Activated CD4-positive, alpha-beta T cell treated with anti-CD3 and anti-CD28 coated beads, Interleukin-10, Interleukin-2, amounts not matched to agents 100 ng/mL and 50 ng/mL, durations not matched to agents 16 hours and 8 hours (primary cell): Measurements from ENCODE around the gene C1orf74.

Source experiments
- DNase-seq: peaks from one replicate; pipeline ENCODE4 v3.0.0-alpha.2; 2020

Gene C1orf74

DNA sequence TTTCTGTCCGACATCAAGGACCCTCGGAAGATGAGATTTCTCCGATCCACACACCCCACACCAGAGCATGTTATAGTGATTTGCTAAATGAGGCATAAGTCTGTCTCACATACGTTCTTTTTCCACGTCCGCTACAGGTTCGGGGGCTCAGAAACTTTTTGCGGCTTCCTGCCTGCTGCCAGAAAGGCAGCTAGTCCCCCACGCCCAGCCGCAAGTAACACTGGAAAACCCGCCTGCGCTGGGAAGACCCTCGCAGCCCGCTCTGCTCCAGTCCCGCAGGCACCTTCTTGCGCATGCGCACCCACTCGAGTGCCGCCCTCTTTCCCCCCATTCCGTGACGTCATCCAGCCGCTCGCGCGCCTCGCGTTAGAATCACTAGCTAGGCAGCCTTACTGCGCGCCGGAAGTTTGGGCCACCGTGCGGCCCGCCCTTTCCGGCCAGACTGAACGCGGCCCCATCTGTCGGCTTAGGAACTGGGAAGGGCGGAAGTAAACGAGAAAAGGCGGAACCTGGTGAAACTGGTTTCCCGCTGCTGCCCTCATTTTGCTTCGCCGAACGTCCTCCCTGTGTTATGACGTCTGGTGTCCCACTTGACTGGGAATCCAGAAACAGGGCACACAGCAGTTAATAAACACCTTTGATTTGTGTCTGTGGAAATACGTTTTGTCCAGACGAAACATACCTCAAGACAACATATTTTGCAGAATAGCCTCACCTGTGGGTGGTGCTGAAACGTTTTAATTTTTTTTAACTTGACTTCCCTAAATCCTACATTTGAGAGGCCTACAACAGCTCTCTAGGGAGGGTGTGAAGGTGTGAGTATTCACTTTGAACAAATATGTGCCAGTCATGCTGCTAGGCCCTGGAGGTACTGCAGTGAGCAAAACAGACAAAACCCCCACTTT, at the start of gene C1orf74:
C1orf74 (minus strand) TSS at position 295 of the 905 bp plus-strand sequence. CDS start 925 bp downstream, outside the sequence.
- DNase-seq = peak; percentile 99

DNA sequence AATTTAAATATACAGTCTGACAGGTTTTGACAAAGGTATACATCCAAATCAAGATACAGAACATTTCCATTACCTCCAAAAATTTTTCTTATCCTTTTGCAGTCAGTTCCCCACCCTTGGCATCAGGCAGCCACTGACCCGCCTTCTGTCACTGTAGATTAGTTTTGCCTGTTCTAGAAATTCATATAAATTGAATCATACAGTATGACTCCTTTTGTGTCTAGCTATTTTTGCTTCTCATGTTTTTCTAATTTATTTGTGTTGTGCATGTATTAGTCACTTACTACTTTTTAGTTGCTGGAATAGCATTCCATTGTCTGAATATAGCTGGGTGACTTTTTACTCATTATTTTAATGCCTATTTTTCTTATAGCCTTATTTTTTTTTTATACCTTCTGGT, 47.3 kb upstream of the C1orf74 start:
- no peak for DNase-seq

DNA sequence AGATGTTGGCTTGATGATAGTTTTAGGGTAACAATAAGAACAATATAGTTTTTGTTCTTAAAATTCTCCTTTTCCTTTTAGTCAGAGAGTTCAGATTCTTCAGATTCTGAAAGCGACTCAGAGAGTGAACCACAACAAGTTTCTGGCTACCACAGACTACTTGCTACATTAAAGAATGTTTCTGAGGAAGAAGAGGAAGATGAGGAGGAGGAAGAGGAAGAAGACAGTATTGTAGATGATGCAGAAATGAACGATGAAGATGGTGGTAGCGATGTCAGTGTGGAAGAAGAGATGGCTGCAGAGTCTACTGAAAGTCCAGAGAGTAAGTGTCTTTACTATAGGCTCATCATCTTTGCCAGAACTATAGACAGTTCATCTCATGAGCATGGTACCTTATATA, 46.4 kb upstream of the C1orf74 start:
- DNase-seq = no peak

DNA sequence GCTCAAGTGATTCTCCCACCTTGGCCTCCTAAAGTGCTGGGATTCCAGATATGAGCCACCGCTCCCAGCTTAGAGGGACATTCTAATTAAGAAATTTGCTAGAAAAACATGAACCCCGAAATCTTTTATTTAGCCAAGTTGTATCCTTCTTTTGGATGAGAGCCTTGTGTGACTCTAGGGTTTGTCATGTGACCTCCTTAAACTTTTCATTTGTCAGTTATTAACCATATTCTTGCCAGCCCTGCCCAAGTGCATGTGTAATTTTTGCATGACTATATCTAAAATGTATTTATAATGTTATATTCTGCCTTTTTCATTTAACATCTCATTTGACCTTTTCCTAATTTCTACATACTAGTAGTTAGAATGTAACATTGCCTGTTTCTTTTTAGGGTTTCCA, 45.4 kb upstream of the C1orf74 start:
- no peak for DNase-seq

DNA sequence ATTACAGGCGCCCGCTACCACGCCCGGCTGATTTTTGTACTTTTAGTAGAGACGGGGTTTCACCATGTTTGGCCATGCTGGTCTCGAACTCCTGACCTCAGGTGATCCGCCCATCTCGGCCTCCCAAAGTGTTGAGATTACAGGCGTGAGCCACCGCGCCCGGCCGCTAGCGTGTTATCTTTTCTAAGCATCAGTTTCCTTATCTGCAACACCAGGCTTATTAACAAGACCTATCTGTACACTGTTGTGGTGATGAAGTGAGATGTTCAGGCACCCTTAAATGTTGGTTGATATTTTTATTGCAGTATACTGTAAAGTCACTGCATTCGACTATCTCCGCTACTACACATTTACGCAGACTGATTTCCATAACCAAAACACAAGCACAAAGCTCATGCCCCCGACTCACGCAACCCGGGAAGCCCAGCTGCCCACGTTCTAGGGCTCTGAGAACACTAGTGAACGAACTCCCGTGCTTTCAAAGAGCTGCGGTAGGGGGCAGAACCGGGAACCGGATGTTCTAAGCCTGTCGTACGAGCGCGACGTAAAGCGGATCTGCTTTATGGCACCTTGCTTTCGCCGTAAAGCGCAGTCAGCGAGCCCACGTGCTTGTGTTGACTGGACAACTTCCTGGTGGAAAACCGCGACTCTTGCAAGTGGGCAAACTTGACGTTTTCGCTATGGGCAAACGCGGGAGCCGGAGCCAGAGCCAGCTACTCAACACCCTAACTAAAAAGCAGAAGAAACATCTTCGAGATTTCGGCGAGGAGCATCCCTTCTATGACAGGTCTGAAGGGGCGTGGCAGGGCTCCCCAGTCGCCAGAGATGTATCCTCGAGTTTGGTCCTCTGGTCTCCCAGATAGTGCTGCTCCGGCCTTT, 43.3 kb upstream of the C1orf74 start, which contains the start of gene UTP25:
UTP25 (plus strand) TSS at position 589 of the 879 bp plus-strand sequence; CDS start at position 681, 92 bp downstream.
- DNase-seq = peak; percentile 96

DNA sequence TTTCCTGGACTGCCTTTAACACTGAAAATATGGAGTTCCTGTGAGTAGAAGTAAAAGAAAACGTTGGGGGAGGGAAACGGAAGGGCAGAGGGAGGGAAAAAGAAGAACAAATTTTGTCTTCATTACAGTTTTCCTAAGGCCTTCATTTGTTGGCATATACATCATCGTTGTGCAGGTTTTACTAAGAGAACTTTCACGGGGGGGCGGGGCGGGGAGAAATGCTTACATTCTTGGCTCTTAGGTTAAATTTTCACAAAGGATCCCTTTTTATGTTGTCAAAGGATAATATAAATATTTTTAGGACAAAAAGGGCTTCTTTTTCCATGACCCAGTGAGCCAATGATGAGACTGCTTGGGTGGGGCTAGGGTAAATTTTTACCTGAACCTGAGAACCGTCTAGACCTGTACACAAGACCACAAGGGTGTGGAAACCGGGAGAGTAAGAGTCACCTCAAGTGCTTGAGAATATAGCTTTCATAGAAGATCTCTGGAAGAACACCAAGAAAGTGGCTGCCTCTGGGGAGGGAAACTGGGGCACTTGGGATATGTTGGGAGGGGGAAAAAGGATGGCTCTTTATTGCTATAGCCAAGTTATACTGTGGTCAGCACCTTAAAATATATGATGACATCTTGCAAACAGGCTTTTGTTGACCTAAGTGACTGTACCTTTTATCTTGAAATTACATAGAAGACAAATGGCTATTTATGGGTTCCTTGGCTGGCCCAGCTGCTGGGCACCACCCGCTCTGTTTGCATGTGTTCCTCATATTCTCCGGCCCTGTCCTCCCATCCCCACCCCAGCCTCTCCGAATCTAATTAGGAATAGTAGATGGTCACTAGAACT, 41.5 kb upstream of the C1orf74 start:
- no peak for DNase-seq

DNA sequence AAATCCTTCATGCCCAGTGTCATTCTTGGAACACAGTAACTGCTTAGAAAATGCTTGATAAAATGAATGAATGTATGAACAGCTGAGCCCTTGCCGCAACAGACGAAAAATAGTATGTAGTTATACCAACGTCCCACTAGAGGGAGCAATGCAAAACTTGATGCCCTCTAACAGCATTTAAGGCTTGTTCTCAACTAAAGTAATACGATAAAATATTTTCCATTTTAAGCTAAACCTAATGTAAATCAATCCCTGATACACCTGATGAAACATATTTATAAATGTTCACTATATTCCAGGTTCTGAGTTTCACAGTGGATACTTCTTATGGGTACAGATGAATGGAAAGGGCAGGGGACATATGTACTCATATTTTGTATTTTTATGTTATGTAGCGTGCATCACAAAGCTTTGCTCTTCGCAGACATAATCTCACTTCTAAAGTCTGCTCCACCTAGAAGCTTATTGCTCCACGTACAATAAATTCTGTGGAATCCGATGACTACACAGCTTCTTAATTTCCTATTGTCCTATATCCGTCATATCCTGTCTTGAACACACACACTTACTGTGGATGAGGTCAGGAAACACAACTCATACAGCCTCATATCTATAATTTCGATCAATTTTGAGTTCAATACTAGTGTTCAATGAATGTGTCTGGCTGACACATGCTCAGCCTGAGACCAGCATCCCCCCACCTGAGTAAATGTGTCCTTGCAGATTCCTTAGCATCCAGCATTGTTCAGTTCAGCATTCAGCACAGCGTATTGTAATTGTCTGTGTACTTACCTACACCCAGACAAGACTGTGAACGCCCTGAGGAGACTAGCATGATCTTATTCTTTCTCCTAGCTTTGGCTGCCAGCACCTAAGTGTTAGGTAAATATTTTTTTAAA, 39.0 kb upstream of the C1orf74 start:
- peak; percentile 54 for DNase-seq

DNA sequence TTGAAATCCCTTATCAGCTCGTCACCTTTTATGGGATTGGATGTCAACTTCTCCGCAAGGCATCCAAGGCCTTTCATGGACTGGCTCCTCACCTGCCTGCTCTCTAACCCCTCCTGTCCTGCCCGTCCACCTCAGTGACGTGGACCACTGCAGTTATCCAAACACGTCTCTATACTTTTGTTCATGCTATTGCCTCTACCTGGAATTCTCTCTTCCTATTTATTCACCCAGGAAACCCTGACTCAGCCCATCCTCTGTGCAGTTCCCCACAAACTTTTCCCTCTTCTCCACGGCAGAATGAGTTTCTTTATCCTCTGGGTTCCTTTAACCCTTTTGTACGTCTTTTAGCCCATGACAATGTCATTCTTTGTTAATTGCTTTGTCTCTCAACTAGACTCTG, 38.3 kb upstream of the C1orf74 start:
- no peak for DNase-seq

DNA sequence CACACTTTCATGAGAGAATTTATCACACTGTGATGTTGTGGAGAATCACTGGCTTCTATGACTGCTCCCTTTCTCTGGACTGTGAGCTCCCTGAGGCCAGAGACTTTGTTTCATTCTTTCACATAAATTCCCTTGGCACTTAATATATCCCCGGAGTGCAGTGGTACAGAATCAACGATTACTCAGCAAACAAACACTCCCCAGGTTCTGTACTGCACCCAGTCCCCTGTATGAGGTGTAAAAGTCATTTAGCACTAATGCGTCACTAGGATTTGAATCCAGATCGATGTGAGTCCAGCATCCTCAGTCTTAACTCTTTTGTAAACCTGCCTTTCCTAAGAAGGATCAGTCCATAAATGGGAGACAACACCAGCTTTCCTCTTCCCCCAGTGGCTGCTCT, 36.6 kb upstream of the C1orf74 start:
- DNase-seq = no peak

DNA sequence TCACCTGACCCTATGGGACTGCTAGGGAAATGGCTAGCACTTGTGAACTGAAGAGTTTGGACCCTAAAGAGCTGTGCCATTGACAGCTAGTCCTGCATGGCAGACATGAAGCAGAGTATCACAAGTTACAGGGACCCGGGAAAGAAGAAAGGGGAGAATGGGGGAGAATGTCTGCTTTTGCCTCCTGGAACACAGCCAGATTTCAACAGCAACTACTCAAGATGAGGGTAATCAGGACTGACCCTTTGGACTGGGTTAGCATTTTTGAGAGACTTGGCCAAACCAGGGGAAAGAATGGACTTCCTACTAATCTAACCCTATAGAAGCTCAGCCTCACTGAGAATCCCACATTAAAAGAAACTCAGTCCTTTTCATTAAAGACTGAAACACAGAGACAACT, 34.7 kb upstream of the C1orf74 start:
- DNase-seq = no peak

DNA sequence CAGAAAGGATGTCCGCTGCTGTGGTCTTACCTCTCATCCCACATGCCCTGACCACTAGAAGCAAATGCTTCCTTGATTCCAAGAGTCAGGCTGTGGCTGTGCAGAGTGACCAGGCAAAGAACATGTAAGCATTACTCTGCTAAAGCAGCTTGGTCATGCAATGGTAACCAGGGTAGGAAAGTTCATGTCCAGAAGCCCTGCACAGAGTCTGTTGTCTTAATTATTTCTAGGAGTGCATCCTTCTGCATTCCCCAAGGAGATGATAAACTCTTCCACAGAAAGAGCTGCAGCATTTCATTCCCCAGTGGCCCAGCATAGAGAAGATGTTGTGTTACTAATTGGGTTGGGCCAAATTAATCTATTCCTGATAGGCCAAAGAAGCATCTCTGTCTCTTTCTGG, 33.3 kb upstream of the C1orf74 start:
- no peak for DNase-seq

DNA sequence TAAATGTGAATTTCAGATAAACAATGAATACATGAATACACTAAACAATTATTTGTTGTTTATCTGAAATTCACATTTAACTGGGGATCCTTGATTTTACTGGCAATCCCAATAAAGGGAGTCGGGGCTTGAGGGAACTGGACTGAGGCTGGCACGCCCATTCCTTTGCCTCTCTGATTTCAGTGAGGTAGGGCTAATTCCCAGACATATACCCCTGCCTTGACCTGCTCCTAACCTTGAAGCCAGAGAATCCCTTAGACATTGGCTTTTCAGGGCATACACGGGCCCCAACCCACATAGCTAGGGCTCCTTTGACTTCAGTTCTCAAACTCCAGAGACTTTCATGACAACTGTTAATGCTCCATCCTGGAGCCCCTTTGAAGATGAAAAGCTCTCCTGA, 32.6 kb upstream of the C1orf74 start:
- no peak for DNase-seq

DNA sequence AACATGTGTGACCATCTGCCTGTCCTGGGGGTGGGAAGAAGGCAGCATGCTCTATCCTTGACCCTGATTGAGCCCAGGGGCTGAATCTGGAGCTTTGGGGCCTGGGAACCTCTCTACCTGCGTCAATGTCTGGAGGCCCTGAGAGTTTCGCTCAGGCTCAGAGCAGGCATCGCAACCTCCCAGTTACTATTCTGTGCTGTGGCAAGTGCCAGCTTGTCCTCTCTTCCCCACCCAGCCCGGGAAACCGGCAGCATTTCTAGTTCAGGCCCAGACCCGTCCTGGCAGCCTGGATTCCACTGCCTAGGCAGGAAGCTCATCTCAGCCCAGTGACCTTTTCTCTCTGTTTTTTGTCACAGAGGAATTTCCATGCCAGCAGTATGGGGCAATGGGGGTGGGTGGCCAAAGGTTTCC, 31.6 kb upstream of the C1orf74 start:
- DNase-seq = no peak

DNA sequence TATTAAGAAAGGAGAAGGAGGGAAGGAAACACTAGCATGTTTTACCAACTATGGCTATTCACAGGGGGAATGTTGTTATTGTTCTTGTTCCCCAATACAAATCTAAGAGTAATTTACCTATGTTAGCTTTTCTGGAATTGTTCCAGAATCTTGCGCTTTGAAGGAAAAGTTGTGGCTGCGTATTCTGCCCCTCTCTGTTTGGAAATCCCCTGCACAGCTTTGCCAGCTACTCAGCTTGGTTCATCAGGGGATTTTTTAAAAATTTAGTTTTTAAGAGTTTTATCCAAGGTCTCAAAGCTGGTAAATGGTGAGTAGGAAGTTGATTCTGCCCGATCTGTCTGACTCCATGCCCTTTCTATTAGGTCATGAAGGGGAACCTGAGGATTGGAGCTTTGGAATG, 31.1 kb upstream of the C1orf74 start:
- DNase-seq = no peak

DNA sequence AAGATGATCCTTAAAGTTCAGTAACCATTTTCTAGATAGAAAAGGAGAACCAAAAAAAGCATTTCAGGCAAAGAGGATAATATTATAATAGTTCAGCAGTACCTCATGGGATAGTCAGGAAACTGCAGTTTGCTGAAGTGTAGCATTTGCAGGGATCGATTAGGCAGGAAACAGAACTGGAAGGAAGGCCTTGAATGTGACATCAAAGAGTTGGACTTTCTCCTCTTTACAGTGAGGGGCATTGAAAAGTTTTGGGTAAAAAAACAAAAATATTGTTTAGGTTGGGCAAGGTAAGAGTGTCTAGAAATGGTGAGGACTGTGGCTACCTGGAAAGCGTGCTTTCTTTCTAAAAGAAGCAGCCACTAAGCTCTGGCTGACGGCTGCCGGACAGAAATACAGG, 29.5 kb upstream of the C1orf74 start:
- DNase-seq = no peak

DNA sequence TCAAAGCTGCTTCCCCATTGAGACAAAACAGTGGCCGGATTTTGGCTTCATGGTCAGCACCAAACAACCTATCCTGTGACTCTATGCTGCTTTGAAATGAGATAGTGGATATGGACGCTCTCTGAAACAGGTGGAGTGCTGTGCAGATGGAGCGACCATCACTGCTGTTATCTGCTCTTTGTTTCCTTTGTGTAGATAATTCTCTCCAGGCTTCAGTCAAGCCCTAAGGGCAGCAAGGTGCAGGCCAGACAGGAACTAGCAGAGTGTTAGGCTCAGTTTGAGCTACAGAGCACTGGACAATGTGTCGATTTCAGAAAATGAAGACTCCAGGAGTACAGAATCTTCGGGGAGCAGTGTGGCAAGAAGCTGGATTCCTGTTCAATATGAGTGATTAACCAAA, 26.4 kb upstream of the C1orf74 start:
- DNase-seq = no peak

DNA sequence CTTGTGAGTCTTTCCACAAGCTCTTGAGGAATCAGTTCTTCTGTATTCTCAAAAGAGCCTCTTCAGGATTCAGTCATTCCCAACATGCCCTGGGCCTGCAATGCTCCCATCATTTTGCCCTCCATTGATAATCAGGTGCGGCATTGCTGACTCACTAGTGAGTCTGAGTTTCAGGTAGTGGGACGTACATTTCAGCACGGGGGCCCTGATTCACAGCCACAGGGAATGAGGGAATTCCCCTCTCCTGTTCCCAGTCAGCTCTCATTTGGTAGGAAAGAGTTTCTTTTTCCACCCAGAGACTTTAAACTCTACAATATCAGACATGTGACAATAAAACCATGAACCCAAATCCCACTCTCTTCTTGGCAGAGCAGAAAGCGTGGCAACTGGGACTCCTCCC, 25.3 kb upstream of the C1orf74 start:
- DNase-seq = no peak

DNA sequence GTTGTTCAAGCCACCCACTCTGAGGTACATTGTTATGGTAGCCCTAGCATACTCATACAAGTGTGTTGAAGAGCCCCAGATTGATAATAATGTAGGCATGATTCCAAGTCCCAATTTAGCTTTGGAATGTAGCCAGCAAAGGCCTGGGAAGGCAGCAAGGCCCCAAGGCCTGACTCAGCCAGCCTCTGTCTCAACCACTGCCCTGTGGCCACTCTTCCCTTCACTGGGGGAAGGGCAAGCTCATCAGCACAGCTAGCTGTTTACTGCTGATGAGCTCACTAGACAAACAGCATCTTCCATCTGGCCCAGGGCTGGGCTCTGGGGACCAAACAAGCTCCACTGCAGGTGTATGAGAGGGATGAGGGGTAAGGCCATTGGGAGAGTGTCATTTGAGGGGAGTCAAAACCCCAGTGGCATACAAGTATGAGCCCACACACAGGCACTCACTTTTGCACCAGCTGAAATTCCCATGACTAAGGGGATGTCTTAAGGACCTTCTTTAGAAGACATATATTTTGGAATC, 23.8 kb upstream of the C1orf74 start:
- DNase-seq = no peak

DNA sequence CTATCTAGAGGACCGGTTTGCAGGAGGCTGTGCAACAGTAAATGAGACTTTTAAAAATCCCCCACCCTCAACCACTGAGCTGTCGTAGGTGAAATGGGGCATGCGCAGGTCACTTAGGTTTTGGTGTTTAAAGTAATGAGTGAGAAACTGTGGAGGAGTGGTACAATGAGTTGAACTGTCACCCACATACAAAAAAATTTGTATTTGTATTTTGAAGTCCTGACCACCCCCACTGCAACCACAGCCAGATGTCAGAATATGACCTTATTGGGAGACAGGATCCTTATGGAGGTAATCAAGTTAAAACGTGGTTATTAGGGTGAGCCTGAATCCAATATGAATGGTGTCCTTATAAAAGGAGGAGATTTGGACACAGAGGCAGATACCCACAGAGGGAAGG, 23.1 kb upstream of the C1orf74 start:
- DNase-seq = no peak

DNA sequence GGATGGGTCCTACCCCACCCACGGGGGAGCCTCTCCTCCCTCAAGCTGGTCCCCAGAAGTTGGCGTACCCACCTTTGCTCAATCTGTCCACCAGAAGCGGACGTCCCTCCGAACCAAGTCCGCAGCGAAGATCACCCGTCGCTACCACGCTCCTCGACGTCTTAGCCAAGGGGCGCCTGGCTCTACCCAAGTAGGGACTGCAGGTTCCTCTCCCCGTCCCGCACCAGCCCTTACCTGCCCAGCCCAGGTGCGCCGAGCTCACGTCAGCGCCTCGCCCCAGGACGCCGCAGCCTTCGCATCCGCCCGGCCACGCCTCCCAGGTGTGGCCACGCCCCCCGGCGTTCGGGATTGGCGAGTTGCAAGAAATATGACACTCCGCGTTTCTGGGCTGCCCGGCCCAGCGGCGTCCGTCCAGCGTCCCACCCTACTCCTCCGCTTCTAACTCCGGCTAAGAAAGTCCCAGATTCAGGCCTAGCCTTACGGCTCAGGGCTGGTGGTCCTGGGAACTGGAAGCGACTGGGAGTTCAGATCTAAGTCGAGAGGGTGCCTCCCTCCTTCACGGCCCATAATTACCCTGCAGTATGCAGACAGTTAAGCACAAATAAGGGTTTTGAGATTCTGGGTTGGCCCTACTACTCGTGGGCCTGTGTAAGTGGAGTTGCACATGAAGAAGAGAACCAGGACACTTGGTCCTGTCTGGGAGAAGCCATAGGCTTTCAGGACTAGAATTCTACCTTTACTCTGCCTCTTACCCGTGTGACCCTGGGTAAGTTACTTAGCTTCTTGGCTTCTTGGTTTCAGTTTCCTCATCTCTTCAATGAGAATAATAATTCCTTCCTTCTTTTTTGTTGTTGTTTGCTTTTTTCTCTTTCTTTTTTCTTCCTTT, 21.8 kb upstream of the C1orf74 start, which contains the start of gene IRF6:
IRF6 (minus strand) TSS at position 268 of the 886 bp plus-strand sequence. CDS start 4,729 bp downstream, outside the sequence.
- peak; percentile 21 for DNase-seq
